ENCODE data around the gene SKIL.

The SKIL gene

DNA sequence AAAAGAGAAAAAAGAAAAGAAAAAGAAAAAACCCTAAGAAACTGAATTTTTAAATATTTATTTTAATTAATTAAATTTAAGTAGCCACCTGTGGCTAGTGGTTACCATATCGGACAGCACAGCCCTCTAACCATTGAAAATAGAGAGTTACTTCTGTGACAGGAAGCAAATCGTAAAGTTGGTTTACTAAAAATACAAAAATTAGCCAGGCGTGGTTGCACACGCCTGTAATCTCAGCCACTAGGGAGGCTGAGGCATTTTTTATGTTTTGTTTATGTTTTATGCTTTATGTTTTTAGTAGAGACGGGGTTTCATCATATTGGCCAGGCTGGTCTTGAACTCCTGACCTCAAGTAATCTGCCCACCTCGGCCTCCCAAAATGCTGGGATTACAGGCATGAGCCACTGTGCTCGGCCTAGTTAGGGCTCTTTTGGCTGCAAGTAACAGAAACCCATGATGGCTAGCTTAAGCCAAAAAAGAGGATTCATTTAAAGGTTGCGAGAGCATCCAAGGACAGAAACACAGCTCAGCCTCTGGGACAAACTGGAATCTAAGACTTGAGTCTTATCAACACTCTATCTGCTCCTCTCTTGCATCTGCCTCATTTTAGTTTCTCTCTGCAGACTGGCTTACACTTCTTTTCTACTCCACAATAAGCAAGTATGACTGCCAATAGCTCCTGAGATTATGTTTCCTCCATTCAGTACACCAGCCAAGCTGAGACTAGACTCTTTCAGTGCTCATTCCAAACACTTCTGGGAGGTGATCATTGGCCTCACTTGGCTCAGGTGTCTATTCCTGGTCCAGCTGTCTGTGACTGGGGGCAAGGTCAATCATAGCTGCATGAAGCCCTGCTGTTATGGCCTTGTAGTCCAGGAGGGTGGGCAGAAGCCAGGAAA lies 6.8 kb upstream of the SKIL start:
- FAIRE-seq (no peak), DNase-seq (ENCODE audit: low spot score) (no peak)

GRCh38 chr3:170352936-170353335 lies 4.6 kb upstream of the SKIL start:
- DNase-seq (ENCODE audit: low spot score) = no peak
- FAIRE-seq = no peak

DNA sequence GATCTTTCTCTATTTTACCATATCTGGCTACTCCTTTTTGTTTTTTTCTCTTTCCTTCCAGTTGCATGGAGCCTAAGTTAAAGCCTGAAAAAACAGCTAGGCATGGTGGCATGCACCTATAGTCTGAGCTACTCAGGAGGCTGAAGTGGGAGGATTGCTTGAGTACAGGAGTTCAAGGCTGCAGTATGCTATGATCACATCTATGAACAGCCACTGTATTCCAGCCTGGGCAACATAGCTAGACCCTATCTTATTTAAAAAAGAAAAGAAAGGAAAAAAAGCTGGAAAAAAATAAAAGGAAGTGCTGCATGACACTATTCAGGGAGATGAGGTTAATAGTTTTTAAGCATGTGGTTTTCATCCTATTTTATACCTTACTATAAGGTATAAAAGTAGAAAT lies 4.0 kb upstream of the SKIL start:
- DNase-seq (ENCODE audit: low spot score) = no peak
- FAIRE-seq = no peak

DNA sequence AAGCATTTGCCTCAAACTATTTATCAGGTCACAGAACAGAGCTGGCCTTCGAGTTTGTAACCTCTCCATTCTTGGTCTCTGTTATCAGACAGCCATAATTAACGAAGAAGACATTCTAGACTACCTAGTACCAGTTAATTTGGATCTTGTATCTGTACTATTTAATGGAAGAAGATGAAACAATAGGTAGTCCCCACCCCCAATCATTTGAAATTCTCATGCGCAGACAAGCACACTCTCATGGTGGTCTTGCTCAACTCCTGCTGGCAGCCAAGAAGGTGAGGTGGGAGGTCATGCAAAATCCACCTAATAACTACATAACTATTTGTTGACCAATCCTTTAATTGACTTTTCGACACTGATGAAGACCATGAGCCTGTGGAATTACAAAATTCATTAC lies 2.8 kb upstream of the SKIL start:
- FAIRE-seq (no peak), DNase-seq (ENCODE audit: low spot score) (no peak)

- FAIRE-seq = no peak
- DNase-seq (ENCODE audit: low spot score) = peak; percentile 21
Observed at GRCh38 chr3:170355738-170356595, 1.5 kb upstream of the SKIL start.

- no peak for FAIRE-seq
- peak; percentile 90 for DNase-seq (ENCODE audit: low spot score)
Observed at GRCh38 chr3:170356596-170357175, 829 bp upstream of the SKIL start.

GRCh38 chr3:170358042-170359010 lies 811 bp downstream of the SKIL start:
- FAIRE-seq = no peak

DNA sequence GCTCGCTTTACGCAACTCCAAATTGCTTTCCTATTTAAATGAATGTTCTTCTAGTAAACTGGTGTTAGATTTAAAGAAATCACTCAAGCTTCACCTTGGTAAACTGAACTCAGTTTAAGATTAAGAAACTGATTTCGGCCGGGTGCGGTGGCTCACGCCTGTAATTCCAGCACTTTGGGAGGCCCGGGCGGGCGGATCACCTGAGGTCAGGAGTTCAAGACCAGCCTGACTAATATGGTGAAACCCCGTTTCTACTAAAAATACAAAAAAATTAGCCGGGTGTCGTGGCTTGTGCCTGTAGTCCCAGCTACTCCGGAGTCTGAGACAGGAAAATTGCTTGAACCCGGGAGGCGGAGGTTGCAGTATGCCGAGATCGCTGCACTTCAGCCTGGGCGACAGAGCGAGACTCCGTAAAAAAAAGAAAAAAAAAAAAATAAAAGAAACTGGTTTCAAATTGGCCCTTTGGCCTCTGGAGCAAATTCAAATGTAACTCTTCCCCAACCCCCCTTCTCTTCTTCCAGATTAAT lies 1.7 kb downstream of the SKIL start:
- FAIRE-seq = no peak
- no peak for DNase-seq (ENCODE audit: low spot score)

More at GRCh38 chr3:170358042-170359010, 811 bp downstream of the SKIL start:
- peak; percentile 70 for DNase-seq (ENCODE audit: low spot score)

GRCh38 chr3:170360466-170360865 lies 3.0 kb downstream of the SKIL start:
- DNase-seq (ENCODE audit: low spot score) (no peak), FAIRE-seq (no peak)

DNA sequence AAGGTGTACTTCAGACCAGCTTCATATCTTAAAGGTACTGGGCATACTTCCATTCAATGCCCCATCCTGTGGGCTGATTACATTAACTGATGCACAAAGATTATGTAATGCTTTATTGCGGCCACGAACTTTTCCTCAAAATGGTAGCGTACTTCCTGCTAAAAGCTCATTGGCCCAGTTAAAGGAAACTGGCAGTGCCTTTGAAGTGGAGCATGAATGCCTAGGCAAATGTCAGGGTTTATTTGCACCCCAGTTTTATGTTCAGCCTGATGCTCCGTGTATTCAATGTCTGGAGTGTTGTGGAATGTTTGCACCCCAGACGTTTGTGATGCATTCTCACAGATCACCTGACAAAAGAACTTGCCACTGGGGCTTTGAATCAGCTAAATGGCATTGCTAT lies 3.4 kb downstream of the SKIL start:
- DNase-seq (ENCODE audit: low spot score) (no peak), FAIRE-seq (no peak)

DNA sequence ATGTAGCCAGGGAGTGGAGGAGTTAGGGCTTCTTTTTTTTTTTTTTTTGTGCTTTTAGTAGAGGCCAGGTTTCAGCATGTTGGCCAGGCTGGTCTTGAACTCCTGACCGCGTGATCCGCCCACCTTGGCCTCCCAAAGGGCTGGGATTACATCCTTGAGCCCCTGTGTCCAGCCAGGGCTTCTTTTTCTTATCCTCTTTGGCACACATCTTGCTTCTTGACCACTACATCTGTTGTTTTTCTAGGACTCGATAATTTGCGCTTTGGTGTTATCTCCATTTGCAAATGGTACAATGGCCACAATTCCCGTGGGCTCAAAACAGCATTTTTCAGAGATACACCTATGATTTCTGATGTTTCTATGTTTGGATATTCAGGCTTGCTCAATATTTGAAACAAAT lies 4.2 kb downstream of the SKIL start:
- DNase-seq (ENCODE audit: low spot score) (no peak), FAIRE-seq (no peak)

DNA sequence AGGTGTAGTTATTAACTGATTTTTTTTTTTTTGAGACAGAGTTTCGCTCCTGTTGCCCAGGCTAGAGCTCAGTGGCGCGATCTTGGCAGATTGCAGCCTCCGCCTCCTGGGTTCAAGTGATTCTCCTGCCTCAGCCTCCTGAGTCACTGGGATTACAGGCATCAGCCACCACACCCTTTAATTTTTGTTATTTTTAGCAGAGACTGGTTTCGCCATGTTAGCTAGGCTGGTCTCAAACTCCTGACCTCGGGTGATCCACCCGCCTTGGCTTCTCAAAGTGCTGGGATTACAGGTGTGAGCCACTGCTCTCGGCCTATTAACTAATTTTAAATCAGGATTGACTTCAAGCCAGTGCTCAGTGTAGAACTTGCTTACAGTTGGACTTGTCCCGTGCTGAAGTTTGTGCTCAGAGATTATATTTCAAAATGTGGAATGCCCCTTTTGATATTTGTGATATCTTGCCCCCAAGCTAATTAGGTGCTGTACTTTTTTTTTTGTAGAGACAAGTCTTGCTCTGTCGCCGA lies 6.0 kb downstream of the SKIL start:
- FAIRE-seq (no peak), DNase-seq (ENCODE audit: low spot score) (no peak)

- FAIRE-seq (no peak), DNase-seq (ENCODE audit: low spot score) (no peak)
Observed at GRCh38 chr3:170364965-170365364, 7.5 kb downstream of the SKIL start.

DNA sequence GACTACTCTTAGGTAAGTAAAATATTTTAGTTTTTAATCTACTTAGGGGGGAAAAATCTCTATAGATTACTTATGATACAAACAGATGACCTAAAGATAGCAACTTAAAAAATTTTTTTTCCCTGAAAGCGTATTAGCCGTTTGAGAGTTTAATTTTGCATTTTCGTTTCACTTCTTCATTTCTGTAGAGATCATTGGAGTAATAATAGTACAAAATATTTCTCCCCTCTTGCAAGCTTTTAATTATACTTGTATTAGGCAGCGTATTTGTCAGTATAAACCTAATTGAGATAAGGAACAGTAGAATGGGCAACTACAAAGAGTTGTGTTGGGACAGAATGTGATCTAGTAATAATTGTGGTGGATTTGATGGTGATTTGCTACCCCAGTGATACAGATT lies 10.3 kb downstream of the SKIL start:
- no peak for FAIRE-seq

GRCh38 chr3:170368921-170369320 lies 11.4 kb downstream of the SKIL start:
- FAIRE-seq = no peak
- no peak for DNase-seq (ENCODE audit: low spot score)

More for the DNA sequence above, 10.3 kb downstream of the SKIL start:
- DNase-seq (ENCODE audit: low spot score) = no peak

GRCh38 chr3:170372190-170372879 lies 14.8 kb downstream of the SKIL start:
- FAIRE-seq (no peak), DNase-seq (ENCODE audit: low spot score) (no peak)

DNA sequence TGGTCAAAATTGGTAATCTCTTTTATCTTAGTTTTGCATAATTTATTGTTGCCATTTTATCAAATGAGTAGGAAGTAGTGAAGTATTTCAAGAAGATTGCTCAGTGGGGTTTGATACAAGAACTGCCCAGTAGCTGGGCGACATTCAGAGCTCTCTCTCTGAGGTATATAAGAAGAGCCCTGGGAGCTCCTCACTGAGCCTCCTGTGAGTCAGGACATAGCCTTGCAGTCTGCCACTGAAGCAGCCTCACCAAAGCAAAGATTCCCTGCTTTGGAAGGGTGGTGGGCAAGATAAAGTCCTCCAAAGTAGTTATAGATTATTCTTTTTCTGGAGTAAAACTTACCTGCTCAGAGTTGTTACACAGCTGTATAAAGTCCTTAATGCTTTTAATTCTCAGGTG lies 26.1 kb downstream of the SKIL start:
- DNase-seq (ENCODE audit: low spot score) (no peak), FAIRE-seq (no peak)

GRCh38 chr3:170386468-170386867 lies 29.0 kb downstream of the SKIL start:
- DNase-seq (ENCODE audit: low spot score) (no peak), FAIRE-seq (no peak)

GRCh38 chr3:170387950-170388349 lies 30.4 kb downstream of the SKIL start:
- DNase-seq (ENCODE audit: low spot score) = no peak
- no peak for FAIRE-seq

GRCh38 chr3:170391108-170391507 lies 33.6 kb downstream of the SKIL start:
- FAIRE-seq = no peak

More at GRCh38 chr3:170391108-170391507, 33.6 kb downstream of the SKIL start:
- no peak for DNase-seq (ENCODE audit: low spot score)
